Activated CD4-positive, alpha-beta T cell treated with anti-CD3 and anti-CD28 coated beads for 36 hours (primary cell): ENCODE measurements around the gene PRSS1. TPM values are rescaled to one million over a fixed set of nuclear protein-coding genes. Genes with fewer than 3 reads are reported as not detected.

Experiments used
- ATAC-seq: fragments of 200-7000 bp; cut with Tn5 transposase; one replicate; pipeline ENCODE4 v1.10.0; 2021; ENCODE audit warnings: mild to moderate bottlenecking, moderate library complexity
- CTCF ChIA-PET: fragments of 350-600 bp; sonication (Branson Sonifier 250); formaldehyde crosslinking; loops from one replicate; lab custom pipeline; 2021; ENCODE audit warnings: antibody characterized with exemption; lab: Charles Lee
- POLR2A ChIA-PET: fragments of 350-600 bp; sonication (Branson Sonifier 250); formaldehyde crosslinking; loops from one replicate; lab custom pipeline; 2021; ENCODE audit warnings: antibody characterized with exemption, inconsistent platforms; lab: Charles Lee
- DNase-seq: peaks from one replicate; pipeline ENCODE4 v3.0.0-alpha.2; 2020
- H3K27ac Mint-ChIP-seq: one replicate; pipeline ENCODE4 v1.8.0; 2021; ENCODE audit warnings: mixed read lengths
- H3K27me3 Mint-ChIP-seq: one replicate; pipeline ENCODE4 v1.8.0; 2021; ENCODE audit warnings: mixed read lengths
- H3K36me3 Mint-ChIP-seq: one replicate; pipeline ENCODE4 v1.8.0; 2021; ENCODE audit warnings: low read depth, mixed read lengths
- H3K4me1 Mint-ChIP-seq: one replicate; pipeline ENCODE4 v1.8.0; 2021; ENCODE audit warnings: mixed read lengths
- H3K4me3 Mint-ChIP-seq: one replicate; pipeline ENCODE4 v1.8.0; 2021; ENCODE audit warnings: mild to moderate bottlenecking, moderate library complexity, mixed read lengths
- H3K9me3 Mint-ChIP-seq: one replicate; pipeline ENCODE4 v1.8.0; 2021; ENCODE audit warnings: low read depth, mixed read lengths
- intact Hi-C, 2 experiments: fragments of 100-400 bp; cut with DNase I in 1 of 2; cut with micrococcal nuclease in 1 of 2; formaldehyde crosslinking; loops; one replicate each; pipeline versions ENCODE4 v1.14.2 to v1.15.1; 2022 to 2024; cut with DNase I, micrococcal nuclease
- total RNA-seq, 2 experiments: library from RNA; stranded (reverse); gene quantifications; one replicate each; pipeline ENCODE4 v1.2.3, GENCODE V29; 2021

The PRSS1 gene
- total RNA-seq, 2 experiments from 2014 or later: not detected

DNA sequence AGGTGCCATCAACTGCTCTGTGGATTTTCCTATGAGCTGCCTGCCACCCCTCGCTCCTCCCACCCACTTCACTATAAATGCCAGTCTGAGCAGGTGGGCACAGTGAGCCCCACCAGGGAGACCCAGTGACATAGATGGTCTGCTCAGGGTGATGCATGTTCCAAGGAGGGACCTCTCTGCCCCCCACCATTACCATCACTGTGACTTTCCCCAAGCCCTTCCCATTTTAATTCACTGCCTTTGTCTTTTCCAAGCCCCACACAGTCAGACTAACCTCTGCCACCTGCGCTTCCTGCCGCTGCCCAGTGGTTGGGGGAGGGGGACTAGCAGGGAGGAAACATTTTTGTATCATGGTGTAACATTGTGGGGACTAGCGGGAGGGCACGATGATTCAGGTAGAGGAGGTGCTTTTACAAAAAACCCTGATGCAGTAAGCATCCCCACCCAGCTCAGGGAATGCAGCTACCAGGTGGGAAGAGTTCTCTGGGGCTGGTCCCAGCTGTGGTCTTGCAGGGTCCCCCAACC lies 46.1 kb downstream of the PRSS1 start:
- H3K9me3 Mint-ChIP-seq: no peaks in the 10 kb centered on the region
- peaks cover 83% of the 10 kb centered on the region for H3K36me3 Mint-ChIP-seq
- DNase-seq (peak; percentile 82), ATAC-seq (peak; percentile 34)
- ChIA-PET POLR2A (interaction anchor here (5.6 to 6.7 kb wide), 2 partner anchors 10 to 14 kb away, joined by 112 to 176 read pairs; no protein-coding TSS in a partner anchor), CTCF (interaction anchor here (0.7 to 9.0 kb wide), 5 partner anchors 10 to 260 kb away, joined by 3 to 182 read pairs (median 3); no protein-coding TSS in a partner anchor)
- H3K4me1 Mint-ChIP-seq: peaks cover 49% of the 10 kb centered on the region
- no peaks in the 10 kb centered on the region for H3K27me3 Mint-ChIP-seq
- peak overlapping the region; percentile 99 for H3K4me3 Mint-ChIP-seq
- intact Hi-C loops: loop anchor here (2.0 to 5.0 kb wide), 3 partner anchors 13 to 403 kb away; no protein-coding TSS in a partner anchor
- H3K27ac Mint-ChIP-seq: peak overlapping the region; percentile 99

DNA sequence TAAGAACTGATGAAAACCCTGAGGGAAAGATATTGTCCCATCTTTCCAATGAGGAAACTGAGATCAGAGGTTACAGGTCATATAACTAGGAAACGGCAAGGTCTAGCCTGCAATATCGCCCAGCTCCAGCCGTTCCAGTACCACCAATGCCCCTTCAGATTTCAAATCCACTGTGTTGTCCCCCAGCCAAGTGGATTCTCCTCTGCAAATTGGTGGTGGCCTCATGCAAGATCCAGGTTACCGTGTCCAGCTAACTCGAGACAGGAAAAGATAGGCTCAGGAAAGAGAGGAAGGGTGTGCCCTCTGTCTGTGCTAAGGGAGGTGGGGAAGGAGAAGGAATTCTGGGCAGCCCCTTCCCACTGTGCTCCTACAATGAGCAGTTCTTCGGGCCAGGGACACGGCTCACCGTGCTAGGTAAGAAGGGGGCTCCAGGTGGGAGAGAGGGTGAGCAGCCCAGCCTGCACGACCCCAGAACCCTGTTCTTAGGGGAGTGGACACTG lies 46.8 kb downstream of the PRSS1 start:
- peak overlapping the region; percentile 99 for H3K27ac Mint-ChIP-seq
- DNase-seq (no peak), ATAC-seq (no peak)
- peaks cover 83% of the 10 kb centered on the region for H3K36me3 Mint-ChIP-seq
- peaks cover 55% of the 10 kb centered on the region for H3K4me1 Mint-ChIP-seq
- no peaks in the 10 kb centered on the region for H3K9me3 Mint-ChIP-seq
- H3K27me3 Mint-ChIP-seq: no peaks in the 10 kb centered on the region
- CTCF ChIA-PET: interaction anchor here (0.7 to 9.0 kb wide), 5 partner anchors 10 to 261 kb away, joined by 3 to 182 read pairs (median 3); no protein-coding TSS in a partner anchor
- peak overlapping the region; percentile 99 for H3K4me3 Mint-ChIP-seq
- POLR2A ChIA-PET: interaction anchor here (0.9 to 6.7 kb wide), 3 partner anchors 11 to 404 kb away, joined by 3 to 176 read pairs (median 112); no protein-coding TSS in a partner anchor
- intact Hi-C loops: loop anchor here (1.0 to 5.0 kb wide), 4 partner anchors 8 to 475 kb away; no protein-coding TSS in a partner anchor

DNA sequence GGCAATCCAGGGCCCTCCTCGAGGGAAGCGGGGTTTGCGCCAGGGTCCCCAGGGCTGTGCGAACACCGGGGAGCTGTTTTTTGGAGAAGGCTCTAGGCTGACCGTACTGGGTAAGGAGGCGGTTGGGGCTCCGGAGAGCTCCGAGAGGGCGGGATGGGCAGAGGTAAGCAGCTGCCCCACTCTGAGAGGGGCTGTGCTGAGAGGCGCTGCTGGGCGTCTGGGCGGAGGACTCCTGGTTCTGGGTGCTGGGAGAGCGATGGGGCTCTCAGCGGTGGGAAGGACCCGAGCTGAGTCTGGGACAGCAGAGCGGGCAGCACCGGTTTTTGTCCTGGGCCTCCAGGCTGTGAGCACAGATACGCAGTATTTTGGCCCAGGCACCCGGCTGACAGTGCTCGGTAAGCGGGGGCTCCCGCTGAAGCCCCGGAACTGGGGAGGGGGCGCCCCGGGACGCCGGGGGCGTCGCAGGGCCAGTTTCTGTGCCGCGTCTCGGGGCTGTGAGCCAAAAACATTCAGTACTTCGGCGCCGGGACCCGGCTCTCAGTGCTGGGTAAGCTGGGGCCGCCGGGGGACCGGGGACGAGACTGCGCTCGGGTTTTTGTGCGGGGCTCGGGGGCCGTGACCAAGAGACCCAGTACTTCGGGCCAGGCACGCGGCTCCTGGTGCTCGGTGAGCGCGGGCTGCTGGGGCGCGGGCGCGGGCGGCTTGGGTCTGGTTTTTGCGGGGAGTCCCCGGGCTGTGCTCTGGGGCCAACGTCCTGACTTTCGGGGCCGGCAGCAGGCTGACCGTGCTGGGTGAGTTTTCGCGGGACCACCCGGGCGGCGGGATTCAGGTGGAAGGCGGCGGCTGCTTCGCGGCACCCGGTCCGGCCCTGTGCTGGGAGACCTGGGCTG lies 47.5 kb downstream of the PRSS1 start:
- Mint-ChIP-seq H3K4me3 (peak overlapping the region; percentile 99), H3K27ac (peak overlapping the region; percentile 99), H3K36me3 (peaks cover 83% of the 10 kb centered on the region), H3K27me3 (no peaks in the 10 kb centered on the region), H3K9me3 (no peaks in the 10 kb centered on the region), H3K4me1 (peaks cover 58% of the 10 kb centered on the region)
- intact Hi-C loops: loop anchor here (1.0 to 5.0 kb wide), 5 partner anchors 8 to 475 kb away; no protein-coding TSS in a partner anchor
- CTCF ChIA-PET: interaction anchor here (0.6 to 9.0 kb wide), 7 partner anchors 11 to 262 kb away, joined by 3 to 182 read pairs (median 5); no protein-coding TSS in a partner anchor
- POLR2A ChIA-PET: interaction anchor here (0.9 to 6.7 kb wide), 4 partner anchors 8 to 404 kb away, joined by 3 to 176 read pairs (median 70); no protein-coding TSS in a partner anchor
- DNase-seq (peak; percentile 41), ATAC-seq (no peak)

DNA sequence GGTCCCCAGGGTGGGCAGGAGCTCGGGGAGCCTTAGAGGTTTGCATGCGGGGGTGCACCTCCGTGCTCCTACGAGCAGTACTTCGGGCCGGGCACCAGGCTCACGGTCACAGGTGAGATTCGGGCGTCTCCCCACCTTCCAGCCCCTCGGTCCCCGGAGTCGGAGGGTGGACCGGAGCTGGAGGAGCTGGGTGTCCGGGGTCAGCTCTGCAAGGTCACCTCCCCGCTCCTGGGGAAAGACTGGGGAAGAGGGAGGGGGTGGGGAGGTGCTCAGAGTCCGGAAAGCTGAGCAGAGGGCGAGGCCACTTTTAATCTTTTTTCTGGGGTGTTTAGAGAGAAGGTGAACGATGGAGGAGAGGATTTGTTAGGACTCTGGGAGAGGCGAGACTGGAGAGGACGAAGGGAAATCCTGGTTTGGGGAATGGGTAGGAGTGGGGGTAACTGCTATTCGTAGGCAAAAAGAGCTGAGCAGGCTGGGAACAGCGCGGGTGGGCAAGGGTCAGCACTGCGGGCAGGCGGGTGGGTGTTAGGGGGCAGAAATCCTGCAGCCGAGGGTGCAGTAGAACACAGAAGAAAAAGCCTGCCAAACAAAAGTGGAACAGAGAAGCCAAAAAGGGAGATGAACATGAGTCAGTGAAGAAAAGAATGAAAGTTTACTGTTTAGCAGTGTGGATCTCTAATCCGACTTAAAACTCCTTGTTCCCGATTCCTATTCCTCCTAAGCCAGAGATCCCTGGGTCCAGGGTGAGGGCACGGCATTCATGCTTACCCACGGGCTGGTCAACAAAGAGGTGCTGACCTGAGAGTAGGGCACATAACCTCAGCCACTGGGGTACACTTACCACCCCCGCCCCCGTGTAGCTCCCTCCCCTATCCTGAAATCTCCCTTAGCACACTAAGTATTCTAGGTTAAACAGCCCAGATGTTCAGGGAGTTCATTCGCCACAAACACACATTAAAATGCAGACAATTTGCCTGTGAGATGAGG lies 48.4 kb downstream of the PRSS1 start:
- Mint-ChIP-seq H3K4me3 (peak overlapping the region; percentile 99), H3K9me3 (no peaks in the 10 kb centered on the region), H3K4me1 (peaks cover 64% of the 10 kb centered on the region), H3K27me3 (no peaks in the 10 kb centered on the region), H3K36me3 (peaks cover 84% of the 10 kb centered on the region), H3K27ac (peak overlapping the region; percentile 99)
- peak; percentile 60 for DNase-seq
- peak; percentile 8 for ATAC-seq
- CTCF ChIA-PET: interaction anchor here (0.6 to 9.0 kb wide), 6 partner anchors 12 to 1089 kb away, joined by 3 to 182 read pairs (median 5); no protein-coding TSS in a partner anchor
- intact Hi-C loops: loop anchor here (1.0 to 5.0 kb wide), 4 partner anchors 11 to 477 kb away; no protein-coding TSS in a partner anchor
- POLR2A ChIA-PET: interaction anchor here (0.6 to 6.7 kb wide), 8 partner anchors 9 to 414 kb away, joined by 3 to 176 read pairs (median 4); no protein-coding TSS in a partner anchor

DNA sequence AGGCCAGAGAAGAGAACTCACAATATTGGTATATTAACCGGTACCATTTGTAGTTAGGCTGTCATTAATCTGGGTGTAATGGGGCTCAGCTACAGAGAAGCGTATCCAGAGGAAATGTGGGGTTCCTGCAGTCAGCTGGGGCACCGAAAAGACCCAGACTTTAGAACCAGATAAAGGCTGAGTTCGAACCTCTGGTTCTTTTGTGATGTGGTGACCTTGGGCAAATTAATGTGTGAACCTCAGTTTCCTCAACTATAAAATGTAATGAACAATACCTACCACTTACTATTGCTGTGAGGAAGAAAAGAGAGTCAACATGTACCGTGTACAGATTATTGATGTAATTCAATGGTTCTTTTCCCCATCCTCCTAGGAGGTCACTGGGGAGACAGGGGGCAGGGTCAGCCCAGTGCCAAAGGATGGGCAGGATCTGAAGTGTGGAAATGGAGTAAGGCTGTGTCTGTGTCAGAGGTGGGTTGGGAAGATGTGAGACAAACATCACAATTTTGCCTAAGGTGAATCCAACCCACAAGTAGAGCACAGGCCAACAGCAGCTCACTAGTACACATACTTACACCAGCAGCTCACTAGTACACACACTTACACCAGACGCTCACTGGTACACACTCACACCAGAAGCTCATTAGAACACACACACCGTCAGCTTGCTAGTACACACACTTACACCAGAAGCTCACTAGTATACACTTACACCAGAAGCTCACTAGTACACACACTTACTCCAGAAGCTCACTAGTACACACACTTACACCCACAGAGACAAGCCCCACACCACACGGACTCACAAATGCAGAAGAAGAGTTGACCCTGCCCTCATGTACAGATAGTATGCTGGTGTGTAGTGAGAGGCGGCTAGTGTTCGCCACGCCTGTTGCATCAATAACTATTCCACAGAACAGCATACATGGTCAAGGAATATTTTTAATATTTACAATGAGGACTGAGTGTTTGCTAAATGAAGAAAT lies 49.5 kb downstream of the PRSS1 start:
- no peaks in the 10 kb centered on the region for H3K27me3 Mint-ChIP-seq
- intact Hi-C loops: loop anchor here (1.0 to 5.0 kb wide), 4 partner anchors 11 to 478 kb away; no protein-coding TSS in a partner anchor
- POLR2A ChIA-PET: interaction anchor here (0.6 to 6.7 kb wide), 11 partner anchors 10 to 957 kb away, joined by 3 to 176 read pairs (median 4); no protein-coding TSS in a partner anchor
- H3K36me3 Mint-ChIP-seq: peaks cover 84% of the 10 kb centered on the region
- CTCF ChIA-PET: interaction anchor here (0.6 to 9.0 kb wide), 8 partner anchors 9 to 1088 kb away, joined by 3 to 182 read pairs (median 6); no protein-coding TSS in a partner anchor
- peak overlapping the region; percentile 99 for H3K27ac Mint-ChIP-seq
- H3K9me3 Mint-ChIP-seq: no peaks in the 10 kb centered on the region
- peak; percentile 54 for DNase-seq
- peak overlapping the region; percentile 99 for H3K4me3 Mint-ChIP-seq
- peaks cover 64% of the 10 kb centered on the region for H3K4me1 Mint-ChIP-seq
- ATAC-seq: peak; percentile 37

DNA sequence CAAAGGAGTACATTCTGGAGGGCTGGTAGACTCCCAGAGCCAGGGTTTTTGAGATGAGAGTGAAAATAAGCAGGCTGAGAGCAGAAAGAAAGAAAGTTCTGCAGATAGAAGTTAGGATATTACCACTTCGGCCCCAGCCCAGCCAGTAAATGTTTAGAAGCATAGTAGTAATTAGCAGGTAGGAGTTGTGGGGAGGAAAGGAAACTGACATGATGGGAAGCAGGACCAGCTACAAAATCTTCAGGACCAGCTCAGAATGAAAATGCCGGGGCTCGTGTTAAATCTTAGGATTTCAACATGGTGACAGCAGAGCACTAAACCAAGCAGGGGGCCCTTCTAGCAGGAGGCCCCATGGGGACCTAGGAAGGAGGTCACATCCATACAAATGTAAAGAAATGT lies 50.2 kb downstream of the PRSS1 start:
- Mint-ChIP-seq H3K27ac (peak overlapping the region; percentile 99), H3K4me1 (peaks cover 64% of the 10 kb centered on the region), H3K36me3 (peaks cover 85% of the 10 kb centered on the region), H3K9me3 (no peaks in the 10 kb centered on the region), H3K27me3 (no peaks in the 10 kb centered on the region), H3K4me3 (peak overlapping the region; percentile 99)
- ChIA-PET CTCF (interaction anchor here (0.6 to 9.0 kb wide), 8 partner anchors 8 to 456 kb away, joined by 3 to 182 read pairs (median 4); no protein-coding TSS in a partner anchor), POLR2A (interaction anchor here (0.6 to 6.7 kb wide), 10 partner anchors 10 to 957 kb away, joined by 3 to 176 read pairs (median 4); no protein-coding TSS in a partner anchor)
- intact Hi-C loops: loop anchor here (1.0 to 5.0 kb wide), 3 partner anchors 10 to 407 kb away; no protein-coding TSS in a partner anchor
- DNase-seq (peak; percentile 51), ATAC-seq (no peak)

DNA sequence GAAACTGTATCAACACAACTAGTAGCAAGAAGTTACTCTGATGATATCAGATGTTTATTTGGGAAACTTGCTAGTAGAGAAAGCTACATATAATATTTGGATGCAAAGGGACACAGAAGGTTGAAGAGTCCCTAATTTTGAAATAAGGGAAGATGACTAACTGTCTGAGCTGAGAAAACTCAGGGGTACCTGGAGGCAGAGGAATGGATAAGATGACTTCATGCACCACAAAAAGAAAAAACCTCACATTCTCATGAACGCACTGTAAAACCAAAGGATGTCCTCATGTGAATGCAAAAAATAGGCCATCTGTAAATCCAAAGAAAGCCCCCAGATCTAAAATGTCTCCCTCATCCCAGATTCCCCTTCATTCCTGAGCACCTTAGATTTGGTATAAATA lies 50.8 kb downstream of the PRSS1 start:
- DNase-seq (no peak), ATAC-seq (peak; percentile 10)
- ChIA-PET POLR2A (interaction anchor here (4.1 to 6.7 kb wide), 3 partner anchors 9 to 15 kb away, joined by 28 to 176 read pairs (median 112); no protein-coding TSS in a partner anchor), CTCF (interaction anchor here (0.7 to 9.0 kb wide), 7 partner anchors 9 to 455 kb away, joined by 3 to 182 read pairs (median 3); no protein-coding TSS in a partner anchor)
- Mint-ChIP-seq H3K9me3 (no peaks in the 10 kb centered on the region), H3K36me3 (peaks cover 88% of the 10 kb centered on the region), H3K27ac (peak overlapping the region; percentile 99), H3K4me1 (peaks cover 64% of the 10 kb centered on the region), H3K27me3 (no peaks in the 10 kb centered on the region), H3K4me3 (peak overlapping the region; percentile 99)
- intact Hi-C loops: loop anchor here in 1 of 2 experiments (1.0 to 10.0 kb wide), 3 partner anchors 8 to 1065 kb away; partner anchors contain the start of genes SSBP1 and ZYX

DNA sequence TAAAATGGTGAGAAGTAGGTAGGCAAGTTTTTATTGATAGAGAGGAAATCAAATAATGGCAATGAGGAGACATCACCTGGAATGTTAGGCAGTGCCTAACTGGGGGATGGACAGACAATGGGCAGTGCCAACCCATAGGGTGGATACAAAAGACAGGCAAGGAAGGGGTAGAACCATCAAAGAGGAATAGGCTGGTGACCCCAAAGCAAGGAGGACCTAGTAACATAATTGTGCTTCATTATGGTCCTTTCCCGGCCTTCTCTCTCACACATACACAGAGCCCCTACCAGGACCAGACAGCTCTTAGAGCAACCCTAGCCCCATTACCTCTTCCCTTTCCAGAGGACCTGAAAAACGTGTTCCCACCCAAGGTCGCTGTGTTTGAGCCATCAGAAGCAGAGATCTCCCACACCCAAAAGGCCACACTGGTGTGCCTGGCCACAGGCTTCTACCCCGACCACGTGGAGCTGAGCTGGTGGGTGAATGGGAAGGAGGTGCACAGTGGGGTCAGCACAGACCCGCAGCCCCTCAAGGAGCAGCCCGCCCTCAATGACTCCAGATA lies 51.5 kb downstream of the PRSS1 start:
- H3K4me1 Mint-ChIP-seq: peaks cover 66% of the 10 kb centered on the region
- peak overlapping the region; percentile 99 for H3K27ac Mint-ChIP-seq
- peak overlapping the region; percentile 99 for H3K4me3 Mint-ChIP-seq
- ATAC-seq (no peak), DNase-seq (no peak)
- CTCF ChIA-PET: interaction anchor here (0.6 to 9.0 kb wide), 7 partner anchors 10 to 560 kb away, joined by 3 to 182 read pairs (median 3); no protein-coding TSS in a partner anchor
- peaks cover 92% of the 10 kb centered on the region for H3K36me3 Mint-ChIP-seq
- H3K9me3 Mint-ChIP-seq: no peaks in the 10 kb centered on the region
- intact Hi-C loops: loop anchor here in 1 of 2 experiments (1.0 to 10.0 kb wide), 3 partner anchors 8 to 1066 kb away; partner anchors contain the start of genes SSBP1 and ZYX
- H3K27me3 Mint-ChIP-seq: no peaks in the 10 kb centered on the region
- POLR2A ChIA-PET: interaction anchor here (0.5 to 6.7 kb wide), 2 partner anchors 9 to 69 kb away, joined by 3 to 176 read pairs; no protein-coding TSS in a partner anchor
